IMR-90 (cell line): ENCODE results near the gene SHISAL1.

Source experiments
- CHD1 ChIP-seq: IDR thresholded peaks from 2 replicates; pipeline ENCODE4 v1.6.1; 2012; ENCODE audit warnings: low read depth, low read length, improper control_type of control experiment
- MAFK ChIP-seq: IDR thresholded peaks from 2 replicates; pipeline ENCODE4 v1.6.1; 2012; ENCODE audit warnings: low read depth, low read length, improper control_type of control experiment
- MAZ ChIP-seq: IDR thresholded peaks from 2 replicates; pipeline ENCODE4 v1.6.1; 2012; ENCODE audit warnings: low read depth, mild to moderate bottlenecking, low read length, improper control_type of control experiment, moderate library complexity, borderline replicate concordance
- MXI1 ChIP-seq: IDR thresholded peaks from 2 replicates; pipeline ENCODE4 v1.6.1; 2012; ENCODE audit warnings: low read depth, mild to moderate bottlenecking, low read length, moderate library complexity, borderline replicate concordance
- NFE2L2 ChIP-seq: fragments of 150-350 bp; IDR thresholded peaks from 2 replicates; pipeline ENCODE4 v1.6.1; 2016; ENCODE audit warnings: low read depth, mild to moderate bottlenecking, low read length
- POLR2A ChIP-seq: IDR thresholded peaks from 2 replicates; pipeline ENCODE4 v1.6.1; 2012; ENCODE audit warnings: mild to moderate bottlenecking, low read depth, low read length
- RAD21 ChIP-seq: IDR thresholded peaks from 2 replicates; pipeline ENCODE4 v1.6.1; 2012; ENCODE audit warnings: low read length, improper control_type of control experiment
- RCOR1 ChIP-seq: IDR thresholded peaks from 2 replicates; pipeline ENCODE4 v1.6.1; 2012; ENCODE audit warnings: mild to moderate bottlenecking, low read length, improper control_type of control experiment; ENCODE audit not compliant: insufficient replicate concordance
- RFX5 ChIP-seq: IDR thresholded peaks from 2 replicates; pipeline ENCODE4 v1.8.0; 2012; ENCODE audit warnings: low read depth, mild to moderate bottlenecking, low read length, moderate library complexity
- SMC3 ChIP-seq: fragments of 150-350 bp; IDR thresholded peaks from 2 replicates; pipeline ENCODE4 v1.6.1; 2016; ENCODE audit warnings: low read depth, mild to moderate bottlenecking, antibody characterized with exemption, low read length, moderate library complexity
- USF2 ChIP-seq: fragments of 150-350 bp; IDR thresholded peaks from 2 replicates; pipeline ENCODE4 v1.6.1; 2017; ENCODE audit warnings: mild to moderate bottlenecking, antibody characterized with exemption, low read length, low read depth
- TF ChIP-seq, protein P1 (sequence below): conservative IDR thresholded peaks from 2 replicates; pipeline ENCODE4 v1.5.1; 2012; ENCODE audit warnings: mild to moderate bottlenecking, low read depth, low read length, improper control_type of control experiment
- TF ChIP-seq, protein P2 (sequence below): fragments of 150-350 bp; IDR thresholded peaks from 2 replicates; pipeline ENCODE4 v1.6.1; 2016; ENCODE audit warnings: low read depth, mild to moderate bottlenecking, low read length, moderate library complexity, borderline replicate concordance

DNA sequence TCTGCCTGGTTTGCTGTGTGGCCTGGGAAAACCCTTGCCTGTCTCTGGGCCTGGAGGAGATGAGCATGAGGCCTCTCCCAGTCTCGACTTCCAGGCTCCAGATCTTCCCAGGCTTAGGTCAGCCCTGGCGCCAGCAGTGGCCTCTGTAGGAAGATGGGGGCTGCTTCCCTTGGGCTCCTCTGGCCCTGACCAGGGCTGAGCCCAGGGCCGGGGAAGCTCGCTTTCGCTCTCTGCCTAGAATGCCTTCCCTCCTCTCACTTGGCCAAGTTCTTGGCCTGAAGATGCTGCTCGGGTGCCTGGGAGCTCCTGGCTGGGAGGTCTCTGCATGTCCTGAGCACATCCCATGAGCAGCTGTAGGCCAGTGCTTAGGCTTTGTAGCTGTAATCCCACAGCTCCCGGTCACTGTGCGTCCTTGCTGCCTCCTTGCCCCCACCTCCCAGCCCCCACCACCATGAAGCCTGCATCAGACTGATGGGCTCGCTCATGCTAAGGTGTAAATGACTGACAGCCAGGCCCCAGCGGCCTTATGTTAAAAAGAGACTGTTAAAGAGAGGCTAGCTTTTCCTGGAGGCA lies 25.5 kb downstream of the SHISAL1 start:
- TF ChIP-seq RAD21 (no peak), SMC3 (no peak), CHD1 (no peak), USF2 (no peak), MAFK (no peak), MAZ (no peak), RFX5 (no peak), NFE2L2 (no peak), POLR2A (no peak), RCOR1 (no peak), MXI1 (no peak)
- TF ChIP-seq, protein P1, sequence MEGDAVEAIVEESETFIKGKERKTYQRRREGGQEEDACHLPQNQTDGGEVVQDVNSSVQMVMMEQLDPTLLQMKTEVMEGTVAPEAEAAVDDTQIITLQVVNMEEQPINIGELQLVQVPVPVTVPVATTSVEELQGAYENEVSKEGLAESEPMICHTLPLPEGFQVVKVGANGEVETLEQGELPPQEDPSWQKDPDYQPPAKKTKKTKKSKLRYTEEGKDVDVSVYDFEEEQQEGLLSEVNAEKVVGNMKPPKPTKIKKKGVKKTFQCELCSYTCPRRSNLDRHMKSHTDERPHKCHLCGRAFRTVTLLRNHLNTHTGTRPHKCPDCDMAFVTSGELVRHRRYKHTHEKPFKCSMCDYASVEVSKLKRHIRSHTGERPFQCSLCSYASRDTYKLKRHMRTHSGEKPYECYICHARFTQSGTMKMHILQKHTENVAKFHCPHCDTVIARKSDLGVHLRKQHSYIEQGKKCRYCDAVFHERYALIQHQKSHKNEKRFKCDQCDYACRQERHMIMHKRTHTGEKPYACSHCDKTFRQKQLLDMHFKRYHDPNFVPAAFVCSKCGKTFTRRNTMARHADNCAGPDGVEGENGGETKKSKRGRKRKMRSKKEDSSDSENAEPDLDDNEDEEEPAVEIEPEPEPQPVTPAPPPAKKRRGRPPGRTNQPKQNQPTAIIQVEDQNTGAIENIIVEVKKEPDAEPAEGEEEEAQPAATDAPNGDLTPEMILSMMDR = no peak
- TF ChIP-seq, protein P2, sequence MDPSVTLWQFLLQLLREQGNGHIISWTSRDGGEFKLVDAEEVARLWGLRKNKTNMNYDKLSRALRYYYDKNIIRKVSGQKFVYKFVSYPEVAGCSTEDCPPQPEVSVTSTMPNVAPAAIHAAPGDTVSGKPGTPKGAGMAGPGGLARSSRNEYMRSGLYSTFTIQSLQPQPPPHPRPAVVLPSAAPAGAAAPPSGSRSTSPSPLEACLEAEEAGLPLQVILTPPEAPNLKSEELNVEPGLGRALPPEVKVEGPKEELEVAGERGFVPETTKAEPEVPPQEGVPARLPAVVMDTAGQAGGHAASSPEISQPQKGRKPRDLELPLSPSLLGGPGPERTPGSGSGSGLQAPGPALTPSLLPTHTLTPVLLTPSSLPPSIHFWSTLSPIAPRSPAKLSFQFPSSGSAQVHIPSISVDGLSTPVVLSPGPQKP = no peak
